ENCODE data around the gene STX11.
"Not testable (repeated sequence)": the region's sequence is repeated elsewhere in the genome, so short reads cannot be mapped to it uniquely, and the experiment has no call there.

The STX11 gene
- 13.6 to 36.2 (median 28.6) reads per million in 4 donors for total RNA-seq

DNA sequence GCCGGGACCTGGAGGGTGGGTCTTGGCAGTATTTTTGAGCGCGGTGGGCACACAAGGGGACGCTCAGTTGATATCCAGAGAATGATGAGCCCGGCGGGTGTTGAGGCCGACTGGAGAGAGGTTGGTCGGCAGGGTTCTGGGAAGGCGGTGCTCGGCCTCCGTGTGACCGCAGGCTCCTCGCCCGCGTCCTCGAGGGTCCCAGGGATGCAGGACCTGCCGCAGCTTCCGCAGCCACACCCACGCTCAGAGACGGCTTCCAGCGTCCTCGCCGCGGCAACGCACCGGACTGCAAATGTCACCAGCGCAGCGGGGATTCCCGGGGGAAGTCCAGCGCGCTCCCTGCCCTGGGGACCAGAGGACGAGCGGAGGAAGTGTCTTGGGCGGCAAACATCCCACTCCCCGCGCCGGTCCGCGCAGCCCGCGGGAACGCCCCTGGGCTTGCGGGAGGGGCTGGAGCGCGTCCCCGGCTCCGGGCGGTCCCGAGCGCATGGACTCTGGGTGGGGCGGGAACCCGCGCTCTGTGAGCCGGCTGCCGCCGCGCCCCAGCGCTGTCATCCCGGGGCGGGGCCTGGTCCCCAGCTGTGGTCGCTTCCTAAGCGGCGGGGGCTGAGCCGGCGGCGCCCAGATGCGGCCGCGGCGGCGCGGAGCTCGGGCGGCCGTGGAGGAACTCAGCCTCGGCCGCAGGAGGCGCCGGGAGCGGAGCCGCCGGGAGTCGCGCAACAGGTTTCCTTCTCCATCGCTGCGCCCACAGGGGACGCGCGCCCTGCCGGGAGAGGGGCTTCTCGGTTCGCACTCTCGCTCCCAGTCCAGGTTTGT is at the start of gene STX11:
TSS of gene STX11 (plus strand) at position 624 of the 816 bp plus-strand sequence. CDS start 36,111 bp downstream, outside the sequence.
- DNase-seq: peak; percentile 42 to 88 (median 54)

DNA sequence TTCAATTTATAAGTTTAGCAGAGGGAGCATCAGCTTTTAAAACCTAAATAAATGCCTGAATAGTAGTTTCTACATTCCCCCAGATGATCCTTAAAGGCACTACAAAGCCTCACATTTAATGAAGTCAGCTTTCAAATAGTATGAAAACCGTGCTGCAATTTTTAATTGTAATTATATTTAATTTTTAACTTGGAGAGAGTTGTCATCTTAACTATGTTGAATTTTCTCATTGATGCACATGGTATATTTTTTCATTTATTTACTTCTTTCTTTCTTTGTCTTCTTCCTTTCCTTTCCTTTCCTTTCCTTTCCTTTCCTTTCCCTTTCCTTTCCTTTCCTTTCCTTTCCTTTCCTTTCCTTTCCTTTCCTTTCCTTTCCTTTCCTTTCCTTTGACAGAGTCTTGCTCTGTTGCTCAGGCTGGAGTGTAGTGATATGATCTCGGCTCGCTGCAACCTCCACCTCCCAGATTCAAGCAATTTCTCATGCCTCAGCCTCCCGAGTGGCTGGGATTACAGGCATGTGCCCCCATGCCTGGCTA is 47.2 kb upstream of the STX11 start:
- DNase-seq: no peak

DNA sequence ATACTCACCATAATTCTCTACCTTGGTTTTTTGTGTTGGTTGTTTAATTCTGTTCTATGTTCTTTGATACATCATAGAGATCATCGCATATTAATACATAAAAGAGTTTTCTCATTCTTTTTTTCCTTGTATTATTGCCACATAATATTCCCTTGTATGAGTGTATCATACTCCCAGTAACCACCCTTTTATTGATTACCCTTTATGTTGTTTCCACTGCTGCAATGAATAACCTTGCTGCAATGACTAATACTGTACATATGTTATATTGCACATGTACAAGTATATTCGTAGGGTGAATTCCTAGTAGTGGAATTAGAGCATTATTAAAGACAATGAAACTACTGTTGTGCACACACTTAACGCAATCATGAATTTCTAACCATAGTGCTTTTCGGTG is 45.8 kb upstream of the STX11 start:
- no peak for DNase-seq

DNA sequence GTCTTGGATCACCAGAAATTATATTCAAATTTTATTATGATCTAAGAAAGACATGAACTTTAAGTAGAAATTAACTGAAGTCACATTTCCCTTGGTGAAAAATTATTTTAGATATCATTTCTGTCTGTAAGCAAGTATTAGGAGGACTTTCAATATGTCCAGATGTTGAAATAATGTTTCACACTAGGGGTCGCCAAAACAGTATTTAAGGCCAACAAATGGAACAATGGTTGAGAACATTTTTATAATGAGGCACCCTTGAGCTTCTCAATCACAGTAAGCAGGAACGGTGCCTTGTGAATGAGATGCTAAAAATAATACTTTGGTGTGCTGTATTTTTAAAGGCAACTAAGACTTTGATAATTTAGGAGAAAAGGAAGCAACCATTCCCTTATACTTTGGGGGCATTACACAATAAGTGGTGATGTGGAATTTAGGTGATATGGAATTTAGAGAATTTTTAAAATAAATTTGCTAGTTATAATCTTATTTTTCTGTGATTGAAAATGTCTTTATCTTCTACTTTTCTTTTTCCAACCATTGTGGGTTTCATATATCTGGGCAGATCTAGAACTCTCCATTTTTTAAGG is 45.3 kb upstream of the STX11 start:
- peak in 2 of 5 donors; percentile 34 to 76 for DNase-seq

DNA sequence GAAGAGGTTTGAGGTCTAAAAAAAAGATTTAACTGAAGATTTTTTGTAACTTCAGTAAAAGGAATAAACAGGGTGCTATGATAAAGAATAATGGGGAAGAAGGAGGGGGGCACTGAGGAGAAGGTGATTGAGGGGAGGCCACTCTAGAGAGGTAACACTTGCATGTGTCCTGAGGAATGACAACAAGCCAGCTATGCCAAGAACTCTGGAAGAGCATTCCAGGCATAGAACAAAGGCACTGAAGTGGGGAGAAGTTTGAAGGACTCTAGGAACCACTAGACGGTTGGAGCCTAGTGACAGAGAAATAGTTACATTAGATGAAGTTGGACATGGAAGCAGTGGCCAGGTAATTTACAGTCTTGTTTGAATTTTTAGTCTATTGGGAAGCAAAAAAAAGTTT is 44.1 kb upstream of the STX11 start:
- no peak for DNase-seq

DNA sequence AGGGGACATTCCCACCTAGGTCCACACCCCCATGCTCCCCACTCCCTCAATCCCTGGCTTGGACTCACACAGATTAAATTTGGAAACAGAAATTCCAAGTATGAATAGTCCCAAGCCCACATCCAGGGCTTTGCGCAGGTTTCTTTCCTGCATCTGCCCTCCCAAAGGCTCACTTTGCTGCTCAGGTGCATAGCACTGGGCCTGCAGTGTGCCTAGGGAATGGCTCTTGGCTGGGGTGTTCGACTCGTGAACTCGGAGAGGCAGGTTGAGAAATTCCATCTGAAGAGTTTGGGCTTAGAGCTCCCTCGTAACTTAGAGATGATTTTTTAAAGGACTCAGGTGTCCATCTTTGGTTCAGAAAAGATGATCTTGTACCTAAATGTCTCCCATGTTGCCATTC is 40.1 kb upstream of the STX11 start:
- no peak for DNase-seq

DNA sequence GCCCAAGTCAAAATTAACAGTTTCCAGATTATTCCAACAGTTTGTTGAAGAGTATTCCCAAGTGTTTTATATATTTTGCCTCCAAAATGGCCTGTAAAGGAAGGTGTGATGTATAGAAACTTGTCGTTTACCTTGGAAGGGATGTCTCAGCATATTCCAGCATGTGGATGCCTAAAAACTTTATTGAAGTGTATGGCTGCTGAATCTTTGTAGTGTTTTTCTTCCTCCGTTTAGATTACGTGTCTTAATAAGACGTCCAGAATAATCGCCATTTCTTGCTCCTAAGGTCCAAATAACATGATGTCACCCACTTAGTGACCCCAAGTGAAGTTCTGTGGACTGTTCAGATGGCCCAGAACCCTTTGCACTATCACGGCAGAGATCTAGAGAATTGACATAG is 37.0 kb upstream of the STX11 start:
- DNase-seq: no peak

DNA sequence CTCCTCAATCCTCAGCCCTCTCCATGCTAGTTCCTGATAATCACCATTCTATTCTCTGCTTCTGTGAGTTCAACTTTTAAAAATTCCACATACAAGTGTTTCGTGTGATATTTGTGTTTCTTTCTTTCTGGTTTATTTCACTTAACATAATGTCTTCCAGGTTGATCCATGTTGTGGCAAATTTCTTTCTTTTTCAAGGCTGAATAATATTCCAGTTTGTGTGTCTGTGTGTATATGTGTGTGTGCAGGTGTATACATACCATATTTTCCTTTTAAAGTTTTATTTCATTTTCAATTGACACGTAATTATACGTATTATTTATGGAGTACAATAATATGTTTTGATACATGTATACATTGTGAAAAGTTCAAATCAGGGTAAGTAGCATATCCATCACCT is 35.1 kb upstream of the STX11 start:
- DNase-seq: no peak

DNA sequence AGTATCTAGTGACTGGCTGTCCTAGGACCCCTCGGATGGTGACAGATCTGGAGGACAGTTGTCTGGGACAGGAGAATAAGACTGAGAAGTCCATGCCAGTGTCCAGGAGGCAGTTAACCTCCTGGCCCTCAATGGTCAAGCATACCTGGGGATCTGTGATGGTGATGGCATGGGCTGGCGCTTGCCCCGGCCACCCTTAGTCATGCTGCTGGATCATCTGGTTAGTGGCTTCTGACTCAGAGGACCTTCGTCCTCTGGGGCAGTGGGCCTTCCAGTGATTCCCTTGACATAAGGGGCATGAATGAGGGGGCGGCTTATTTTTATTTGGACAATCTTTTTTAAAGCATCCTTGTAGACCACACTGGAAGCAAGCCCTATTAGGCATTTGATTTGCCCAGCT is 30.9 kb upstream of the STX11 start:
- no peak for DNase-seq

DNA sequence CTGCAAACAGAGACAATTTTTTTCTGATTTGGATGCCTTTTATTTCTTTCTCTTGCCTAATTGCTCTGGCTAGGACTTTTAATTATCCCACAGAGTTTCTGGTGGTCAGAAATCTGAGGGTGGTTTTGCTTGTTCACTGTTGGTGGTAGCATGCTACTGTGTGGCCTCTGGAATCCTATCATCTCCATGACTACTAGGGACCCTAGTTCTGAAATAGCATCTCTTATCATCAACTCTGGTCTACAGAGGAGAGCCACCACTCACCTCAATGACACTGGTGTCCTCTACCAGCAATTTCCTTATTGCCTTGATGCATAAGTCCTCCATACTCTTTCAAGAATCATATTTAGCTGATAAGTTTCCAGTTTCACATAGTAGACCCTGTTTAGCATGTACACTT is 27.5 kb upstream of the STX11 start:
- no peak for DNase-seq

DNA sequence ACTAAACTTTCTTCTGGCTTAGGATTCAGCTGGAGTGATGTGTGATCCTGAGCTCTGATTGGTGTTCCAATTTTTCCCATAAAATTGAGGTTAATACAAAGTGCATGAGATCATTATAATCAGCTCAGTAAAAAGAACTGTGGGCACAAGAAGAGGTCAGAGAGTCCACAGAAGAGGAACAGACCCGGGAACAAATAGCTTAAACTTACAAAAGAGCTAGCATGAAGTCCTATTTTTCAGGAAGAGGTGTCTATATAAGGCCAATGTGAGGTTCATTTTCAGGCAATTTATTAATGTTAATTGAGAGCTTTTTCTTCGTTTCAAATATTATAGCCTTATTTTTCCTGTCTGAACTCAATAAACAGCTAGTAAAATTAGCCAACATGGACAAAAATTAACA is 26.9 kb upstream of the STX11 start:
- no peak for DNase-seq

DNA sequence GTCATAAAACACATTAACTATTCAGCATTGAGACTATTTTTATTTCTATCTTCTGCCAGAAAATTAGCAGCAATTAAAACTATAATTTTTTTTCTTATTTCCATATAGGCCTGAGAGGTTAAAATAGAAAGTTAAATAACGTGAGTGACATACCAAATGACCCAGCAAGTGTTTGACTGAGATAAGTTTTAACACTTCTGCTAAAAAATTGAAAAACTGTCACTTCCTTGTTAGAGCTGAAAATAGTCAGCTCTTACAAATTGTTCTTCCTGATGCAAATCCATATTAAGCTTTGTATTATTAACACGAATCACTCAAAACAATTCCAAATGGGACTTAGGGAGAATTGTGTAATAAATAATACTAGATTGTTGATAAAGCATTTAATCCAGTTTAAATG is 26.5 kb upstream of the STX11 start:
- no peak for DNase-seq

DNA sequence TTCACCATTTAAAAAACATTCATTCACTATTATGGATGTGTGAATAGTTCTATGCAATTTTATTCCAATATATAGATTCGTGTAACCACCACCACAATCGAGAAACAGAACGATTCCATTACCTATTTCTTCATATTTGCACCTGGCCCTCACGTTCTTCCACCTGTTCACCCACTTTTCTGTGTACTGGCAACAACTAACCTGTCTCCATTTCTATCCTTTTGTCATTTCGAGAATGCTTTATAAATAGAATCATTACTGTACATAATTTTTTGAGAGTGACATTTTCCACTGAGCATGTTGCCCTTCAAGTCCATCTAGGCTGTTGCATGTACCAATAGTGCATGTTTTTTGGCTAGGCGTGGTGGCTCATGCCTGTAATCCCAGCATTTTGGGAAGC is 23.2 kb upstream of the STX11 start:
- no peak for DNase-seq

DNA sequence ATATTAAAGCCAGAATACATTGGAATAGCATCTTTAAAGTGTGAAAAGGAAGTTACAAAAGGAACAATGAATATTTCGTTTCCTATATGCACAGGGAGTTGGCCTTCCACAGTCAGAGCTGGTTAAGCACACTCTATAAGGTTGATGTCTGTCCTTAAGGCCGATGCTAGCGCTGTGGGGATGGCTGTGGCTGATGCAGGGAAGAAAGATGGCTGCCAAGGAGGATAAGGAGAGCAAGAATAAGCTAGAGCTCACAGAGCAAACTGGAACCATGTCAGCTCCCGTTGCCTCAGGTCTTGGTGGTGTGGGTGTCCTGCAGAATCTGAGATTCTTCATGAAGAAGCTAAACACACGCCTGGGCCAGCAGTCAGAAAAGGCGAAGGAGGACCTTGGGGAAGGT is 20.8 kb upstream of the STX11 start:
- no peak for DNase-seq

DNA sequence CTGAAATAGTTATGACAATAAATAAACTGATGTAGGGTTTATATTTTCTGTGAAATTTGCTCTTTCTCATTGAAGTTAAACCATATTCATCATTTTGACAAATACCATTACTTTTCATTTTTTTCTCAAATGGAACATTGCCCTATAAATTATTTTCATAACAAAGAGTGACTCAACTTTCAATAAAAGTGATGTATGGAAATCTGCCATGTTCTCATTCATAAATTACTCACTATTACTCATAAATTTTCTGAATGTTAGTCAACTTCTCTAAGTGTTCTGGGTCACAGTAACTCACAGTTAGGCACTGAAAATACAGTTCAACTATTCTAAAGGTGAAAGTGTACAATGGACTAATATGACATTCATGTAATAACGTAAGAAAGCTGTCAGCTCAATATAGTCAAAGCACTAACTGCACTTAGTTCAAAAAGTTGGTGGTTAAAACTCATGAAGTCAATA is 19.0 kb upstream of the STX11 start:
- peak in 1 of 5 donors; percentile 59 for DNase-seq

DNA sequence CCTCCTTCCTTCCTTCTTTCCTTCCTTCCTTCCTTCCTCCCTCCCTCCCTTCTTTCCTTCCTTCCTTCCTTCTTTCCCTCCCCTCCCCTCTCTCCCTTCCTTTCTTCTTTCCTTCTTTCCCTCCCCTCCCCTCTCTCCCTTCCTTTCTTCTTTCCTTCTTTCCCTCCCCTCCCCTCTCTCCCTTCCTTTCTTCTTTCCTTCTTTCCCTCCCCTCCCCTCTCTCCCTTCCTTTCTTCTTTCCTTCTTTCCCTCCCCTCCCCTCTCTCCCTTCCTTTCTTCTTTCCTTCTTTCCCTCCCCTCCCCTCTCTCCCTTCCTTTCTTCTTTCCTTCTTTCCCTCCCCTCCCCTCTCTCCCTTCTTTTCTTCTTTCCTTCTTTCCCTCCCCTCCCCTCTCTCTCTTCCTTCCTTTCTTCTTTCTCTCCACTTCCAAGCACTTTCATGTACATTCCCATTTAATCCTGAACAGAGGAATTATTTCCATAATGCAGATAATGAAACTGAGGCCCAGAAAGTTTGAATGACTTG is 18.1 kb upstream of the STX11 start:
- not testable (repeated sequence) for DNase-seq

DNA sequence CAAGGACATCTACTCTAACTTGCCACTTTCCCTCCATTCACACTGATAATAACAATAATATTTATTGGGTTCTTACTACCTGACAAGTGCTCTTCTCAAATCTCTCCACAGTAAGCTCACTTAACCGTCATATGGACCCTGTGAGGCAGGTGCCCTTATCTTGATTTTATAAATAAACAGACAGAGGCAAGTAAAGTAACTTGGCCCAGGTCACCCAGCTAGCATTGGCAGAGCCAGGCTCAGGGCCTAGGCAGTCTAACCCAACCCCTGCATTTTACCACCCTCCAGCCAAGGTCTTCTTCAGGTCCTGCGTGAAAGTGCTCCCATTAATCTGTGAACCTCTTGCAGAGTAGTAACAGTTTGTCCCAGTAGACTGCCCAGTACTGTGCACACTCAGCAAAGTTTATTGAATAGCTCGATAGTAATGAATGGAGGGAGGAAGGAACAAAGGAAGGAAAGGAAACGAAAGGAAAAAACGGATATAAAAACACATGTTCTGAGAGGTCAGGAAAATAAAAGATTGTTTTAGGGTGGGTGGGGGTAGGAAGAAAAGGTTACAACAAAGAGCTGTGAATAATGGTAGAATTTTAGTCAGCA is 17.0 kb upstream of the STX11 start:
- DNase-seq: no peak

DNA sequence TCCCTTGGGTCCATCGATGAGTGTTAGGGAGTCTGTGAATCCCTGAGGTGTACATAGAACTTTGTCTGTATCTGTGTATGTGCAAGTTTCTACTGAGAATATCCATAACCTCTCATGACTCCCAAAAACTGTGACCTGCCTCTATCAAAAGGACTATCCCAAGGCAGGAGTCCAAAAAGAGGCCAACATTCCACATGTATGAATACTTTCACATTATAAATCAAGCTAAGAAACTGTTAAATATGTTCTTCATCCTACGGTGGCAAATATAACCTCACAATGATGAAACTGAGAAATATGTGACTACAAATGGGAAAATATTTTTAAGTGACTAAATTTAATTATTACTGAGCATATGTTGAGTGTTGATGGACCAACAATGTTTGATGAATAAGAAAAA is 16.1 kb upstream of the STX11 start:
- no peak for DNase-seq

DNA sequence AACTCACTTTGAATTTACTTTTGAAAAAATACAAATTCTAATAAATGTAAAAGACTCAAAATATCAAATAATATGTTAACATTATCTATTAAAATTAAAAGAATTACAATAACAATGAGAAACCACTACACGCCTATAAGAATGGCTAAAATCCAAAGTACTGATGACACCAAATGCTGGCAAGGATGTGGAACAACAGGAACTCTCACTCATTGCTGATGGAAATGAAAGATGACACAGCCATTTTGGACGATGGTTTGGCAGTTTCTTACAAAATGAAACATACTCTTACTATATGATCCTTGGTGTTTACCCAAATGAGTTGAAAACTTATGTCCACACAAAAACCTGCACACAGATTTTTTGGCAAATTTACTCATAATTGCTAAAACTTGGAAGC is 15.6 kb upstream of the STX11 start:
- DNase-seq: no peak

DNA sequence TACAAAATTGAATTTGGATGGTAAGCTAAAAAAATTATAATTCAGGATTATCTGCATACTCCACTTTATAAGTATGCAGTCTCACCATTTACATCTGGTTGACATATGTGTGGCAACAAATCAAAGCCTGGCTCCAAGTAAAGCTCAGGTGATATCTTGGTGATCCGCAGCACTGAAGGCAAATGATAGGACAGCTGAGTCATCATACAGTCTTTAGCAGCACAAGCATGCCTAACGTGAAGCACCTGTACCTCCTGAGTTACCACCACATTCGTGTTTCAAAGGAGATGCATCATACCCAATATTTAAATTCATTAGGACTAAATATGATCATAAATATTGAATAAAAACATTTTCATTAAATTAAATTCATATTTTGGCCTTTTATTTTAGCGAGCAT is 11.8 kb upstream of the STX11 start:
- no peak for DNase-seq

DNA sequence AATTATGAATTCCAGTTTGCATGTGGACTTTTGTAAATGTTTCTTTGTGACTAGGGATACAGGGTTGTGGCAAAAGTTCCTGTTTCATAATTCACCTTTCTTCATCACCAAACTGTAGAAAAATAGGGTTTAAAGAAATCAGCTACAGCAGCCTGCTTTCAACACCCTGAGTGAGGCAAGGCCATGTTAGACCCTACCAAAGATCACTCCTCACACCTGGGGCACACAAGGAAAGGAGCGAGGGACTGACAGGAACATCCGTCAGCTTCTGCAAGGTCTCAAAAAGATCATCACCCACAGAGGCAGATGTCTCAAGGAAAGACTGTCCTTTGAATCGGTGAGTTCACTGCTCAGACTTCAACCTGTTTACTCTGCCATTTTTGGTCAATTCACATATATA is 10.5 kb upstream of the STX11 start:
- no peak for DNase-seq

DNA sequence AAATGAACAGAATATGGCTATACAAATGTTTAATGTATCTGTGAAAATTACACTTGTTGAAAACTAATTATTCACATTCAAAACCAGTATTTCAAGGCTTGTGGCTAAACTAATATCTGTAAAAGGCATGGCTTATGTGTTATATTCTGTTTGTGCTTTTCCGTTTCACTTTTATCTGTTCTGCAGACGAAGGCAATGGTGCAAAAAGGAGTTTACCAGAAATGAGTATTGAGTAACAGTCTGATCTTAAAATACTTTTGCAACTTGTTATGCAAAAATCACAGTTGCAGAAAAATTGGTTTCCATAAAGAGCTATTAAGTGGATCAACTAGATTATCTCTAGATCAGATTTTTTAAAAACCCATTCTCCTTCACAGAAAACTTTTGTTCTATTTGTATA is 9.4 kb upstream of the STX11 start:
- DNase-seq: no peak

DNA sequence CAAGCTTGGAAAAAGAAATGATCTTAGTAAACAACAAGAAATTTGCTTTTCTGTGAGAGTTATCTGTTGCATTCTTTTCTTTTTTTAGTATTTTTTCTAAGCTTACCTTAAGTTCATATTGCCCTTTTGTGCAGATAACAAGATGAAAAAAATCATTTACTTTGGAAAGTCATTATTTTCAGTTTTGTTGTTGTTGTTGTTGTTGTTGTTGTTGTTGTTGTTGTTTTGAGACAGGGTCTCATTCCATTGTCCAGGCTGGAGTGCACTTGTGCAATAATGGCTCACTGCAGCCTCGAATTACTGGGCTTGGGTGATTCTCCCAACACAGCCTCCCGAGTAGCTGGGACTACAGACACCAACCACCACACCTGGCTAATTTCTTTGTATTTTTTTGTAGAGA is 8.8 kb upstream of the STX11 start:
- no peak for DNase-seq

DNA sequence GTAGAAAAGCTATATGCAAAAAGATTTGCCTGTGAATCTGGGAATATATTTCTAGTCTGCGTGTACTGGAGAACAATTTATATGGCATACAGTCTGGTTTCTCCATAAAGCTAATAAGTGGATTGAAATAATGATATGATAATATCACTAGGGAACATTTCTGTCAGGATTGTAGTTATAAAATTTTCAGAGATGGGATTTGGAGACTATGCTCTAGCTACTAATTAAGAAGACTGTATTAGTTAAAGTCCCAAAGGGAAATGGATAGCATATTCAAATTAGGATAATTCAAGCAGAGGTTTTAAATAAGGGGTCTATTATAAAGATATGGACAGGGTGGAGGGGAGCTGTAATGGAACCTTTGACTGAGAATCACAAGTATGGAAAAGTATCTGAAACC is 7.2 kb upstream of the STX11 start:
- DNase-seq: no peak

Measured in T-helper 1 cell (primary cell).